IPS DF 6.9 (cell line): ENCODE measurements around the gene DPT.

ENCODE experiments used
- DNase-seq: peaks from one replicate; pipeline ENCODE4 v3.0.0-alpha.2; 2013; ENCODE audit warnings: low read depth, low spot score
- H3K27ac ChIP-seq: one replicate; pipeline ENCODE4 v1.5.1; 2013; ENCODE audit warnings: low read length, control low read depth
- H3K27me3 ChIP-seq: 2 replicates; pipeline ENCODE4 v1.6.1; 2013; ENCODE audit warnings: mild to moderate bottlenecking, low read length; ENCODE audit not compliant: control insufficient read depth, insufficient read depth
- H3K36me3 ChIP-seq: 2 replicates; pipeline ENCODE4 v1.6.1; 2013; ENCODE audit warnings: low read length; ENCODE audit not compliant: control insufficient read depth, insufficient read depth
- H3K4me1 ChIP-seq: 2 replicates; pipeline ENCODE4 v1.6.1; 2013; ENCODE audit warnings: low read length; ENCODE audit not compliant: control insufficient read depth, insufficient read depth
- H3K4me3 ChIP-seq: 2 replicates; pipeline ENCODE4 v1.5.1; 2013; ENCODE audit warnings: mild to moderate bottlenecking, low read length
- H3K9me3 ChIP-seq: 2 replicates; pipeline ENCODE4 v1.6.1; 2013; ENCODE audit warnings: low read length, inconsistent platforms; ENCODE audit not compliant: control insufficient read depth, insufficient read depth
- WGBS: extraction: QIAGEN DNeasy Blood & Tissue Kit; methylation state at CpG from one replicate; pipeline ENCODE4 v1.1.7; 2013; ENCODE audit warnings: mixed read lengths, missing lambda C conversion rate; ENCODE audit not compliant: insufficient read length, insufficient coverage; 5-methylcytosine and 5-hydroxymethylcytosine counted together

Gene DPT

GRCh38 chr1:168725060-168725459 lies 3.9 kb downstream of the DPT start:
- Histone ChIP-seq H3K27ac (no peak overlapping the region), H3K36me3 (no peaks in the 10 kb centered on the region), H3K4me1 (no peaks in the 10 kb centered on the region), H3K27me3 (no peaks in the 10 kb centered on the region), H3K9me3 (no peaks in the 10 kb centered on the region), H3K4me3 (no peak overlapping the region)
- no peak for DNase-seq
- WGBS = no CpG with 5 or more reads among the region's 2 CpGs

GRCh38 chr1:168723000-168723399 lies 6.0 kb downstream of the DPT start:
- no peak overlapping the region for H3K27ac ChIP-seq
- H3K27me3 ChIP-seq = no peaks in the 10 kb centered on the region
- no peaks in the 10 kb centered on the region for H3K4me1 ChIP-seq
- no peaks in the 10 kb centered on the region for H3K36me3 ChIP-seq
- no peaks in the 10 kb centered on the region for H3K9me3 ChIP-seq
- no peak overlapping the region for H3K4me3 ChIP-seq
- DNase-seq = no peak
- no CpG with 5 or more reads among the region's 1 CpG for WGBS

GRCh38 chr1:168720839-168721238 lies 8.2 kb downstream of the DPT start:
- Histone ChIP-seq H3K4me1 (no peaks in the 10 kb centered on the region), H3K27me3 (no peaks in the 10 kb centered on the region)

GRCh38 chr1:168719306-168720111 lies 9.5 kb downstream of the DPT start:
- no peaks in the 10 kb centered on the region for H3K9me3 ChIP-seq
- no peaks in the 10 kb centered on the region for H3K4me1 ChIP-seq
- WGBS = no CpG with 5 or more reads among the region's 5 CpGs
- H3K4me3 ChIP-seq = no peak overlapping the region
- no peaks in the 10 kb centered on the region for H3K36me3 ChIP-seq
- no peak overlapping the region for H3K27ac ChIP-seq
- no peak for DNase-seq
- no peaks in the 10 kb centered on the region for H3K27me3 ChIP-seq

More at GRCh38 chr1:168720839-168721238, 8.2 kb downstream of the DPT start:
- H3K9me3 ChIP-seq = no peaks in the 10 kb centered on the region
- H3K36me3 ChIP-seq = no peaks in the 10 kb centered on the region
- DNase-seq = no peak
- H3K4me3 ChIP-seq = no peak overlapping the region
- no peak overlapping the region for H3K27ac ChIP-seq

- Histone ChIP-seq H3K36me3 (no peaks in the 10 kb centered on the region), H3K4me1 (no peaks in the 10 kb centered on the region), H3K27me3 (no peaks in the 10 kb centered on the region), H3K4me3 (no peak overlapping the region), H3K27ac (no peak overlapping the region), H3K9me3 (no peaks in the 10 kb centered on the region)
- WGBS = no CpG with 5 or more reads among the region's 10 CpGs
- no peak for DNase-seq
These were observed 10.8 kb downstream of the DPT start for GRCh38 chr1:168717906-168718891.

- Histone ChIP-seq H3K4me1 (no peaks in the 10 kb centered on the region), H3K27ac (no peak overlapping the region), H3K9me3 (no peaks in the 10 kb centered on the region), H3K4me3 (no peak overlapping the region), H3K36me3 (no peaks in the 10 kb centered on the region), H3K27me3 (no peaks in the 10 kb centered on the region)
- WGBS = no CpG with 5 or more reads among the region's 8 CpGs
- no peak for DNase-seq
These were observed 15.0 kb downstream of the DPT start for GRCh38 chr1:168714012-168714411.

GRCh38 chr1:168709405-168710363 lies 19.3 kb downstream of the DPT start:
- Histone ChIP-seq H3K36me3 (no peaks in the 10 kb centered on the region), H3K27me3 (no peaks in the 10 kb centered on the region), H3K9me3 (no peaks in the 10 kb centered on the region), H3K27ac (no peak overlapping the region), H3K4me1 (no peaks in the 10 kb centered on the region), H3K4me3 (no peak overlapping the region)
- DNase-seq = no peak
- WGBS = no CpG with 5 or more reads among the region's 9 CpGs

- no peak overlapping the region for H3K27ac ChIP-seq
- no peak for DNase-seq
- no peaks in the 10 kb centered on the region for H3K9me3 ChIP-seq
- WGBS = no CpG with 5 or more reads among the region's 1 CpG
- no peaks in the 10 kb centered on the region for H3K27me3 ChIP-seq
- H3K36me3 ChIP-seq = no peaks in the 10 kb centered on the region
- H3K4me3 ChIP-seq = no peak overlapping the region
- no peaks in the 10 kb centered on the region for H3K4me1 ChIP-seq
These were observed 20.2 kb downstream of the DPT start for GRCh38 chr1:168708698-168709404.

- Histone ChIP-seq H3K27ac (no peak overlapping the region), H3K27me3 (no peaks in the 10 kb centered on the region), H3K4me1 (no peaks in the 10 kb centered on the region), H3K36me3 (no peaks in the 10 kb centered on the region), H3K9me3 (no peaks in the 10 kb centered on the region), H3K4me3 (no peak overlapping the region)
- WGBS = no CpG with 5 or more reads among the region's 3 CpGs
- no peak for DNase-seq
These were observed 22.5 kb downstream of the DPT start for GRCh38 chr1:168706391-168706992.
